Hepatocyte (in vitro differentiated cells): ENCODE data around the gene ATG101. TPM values are rescaled to one million over a fixed set of nuclear protein-coding genes. Genes with fewer than 3 reads are reported as not detected.

Experiments used
- DNase-seq: peaks from one replicate; pipeline ENCODE4 v3.0.0-alpha.2; 2016; ENCODE audit warnings: low spot score
- H2AFZ ChIP-seq: fragments of 200-600 bp; sonication (generic); 2 replicates; pipeline ENCODE4 v1.6.0; 2016; ENCODE audit warnings: antibody characterized with exemption, mild to moderate bottlenecking
- H3K27ac ChIP-seq: fragments of 200-600 bp; sonication (generic); 2 replicates; pipeline ENCODE4 v1.5.1; 2016; ENCODE audit warnings: mild to moderate bottlenecking
- H3K27me3 ChIP-seq: fragments of 200-600 bp; sonication (generic); 2 replicates; pipeline ENCODE4 v1.6.1; 2016
- H3K36me3 ChIP-seq: fragments of 200-600 bp; sonication (generic); replicated peaks from 2 replicates; pipeline ENCODE4 v1.5.1; 2016; ENCODE audit warnings: low read depth; ENCODE audit not compliant: insufficient read depth
- H3K4me1 ChIP-seq: fragments of 200-600 bp; sonication (generic); 2 replicates; pipeline ENCODE4 v1.5.1; 2016; ENCODE audit warnings: mild to moderate bottlenecking, moderate library complexity; ENCODE audit not compliant: insufficient read depth
- H3K4me2 ChIP-seq: fragments of 200-600 bp; sonication (generic); 2 replicates; pipeline ENCODE4 v1.6.0; 2016
- H3K4me3 ChIP-seq: fragments of 200-600 bp; sonication (generic); 2 replicates; pipeline ENCODE4 v1.5.1; 2016; ENCODE audit warnings: mild to moderate bottlenecking
- H3K79me2 ChIP-seq: fragments of 200-600 bp; sonication (generic); 2 replicates; pipeline ENCODE4 v1.6.0; 2017; ENCODE audit warnings: mild to moderate bottlenecking
- H3K9me2 ChIP-seq: fragments of 200-600 bp; sonication (generic); replicated peaks from 2 replicates; pipeline ENCODE4 v1.6.0; 2017; ENCODE audit warnings: mild to moderate bottlenecking; ENCODE audit not compliant: insufficient read depth
- H3K9me3 ChIP-seq: fragments of 200-600 bp; sonication (generic); 2 replicates; pipeline ENCODE4 v1.5.1; 2016; ENCODE audit warnings: low read depth, mild to moderate bottlenecking
- H4K20me1 ChIP-seq: fragments of 200-600 bp; sonication (generic); 2 replicates; pipeline ENCODE4 v1.6.0; 2016; ENCODE audit warnings: mild to moderate bottlenecking; ENCODE audit not compliant: insufficient read depth, poor library complexity, severe bottlenecking
- EZH2 ChIP-seq: fragments of 200-600 bp; sonication (generic); IDR thresholded peaks from 2 replicates; pipeline ENCODE4 v1.6.1; 2016; ENCODE audit warnings: antibody characterized with exemption, mild to moderate bottlenecking, borderline replicate concordance
- EZH2phosphoT487 ChIP-seq: fragments of 200-600 bp; sonication (generic); IDR thresholded peaks from one replicate; pipeline ENCODE4 v1.6.1; 2018; ENCODE audit warnings: antibody characterized with exemption, mild to moderate bottlenecking, low read depth, moderate library complexity; ENCODE audit not compliant: unreplicated experiment, severe bottlenecking
- WGBS: methylation state at CpG from one replicate; pipeline ENCODE4 v1.1.6; 2016; ENCODE audit warnings: low lambda C conversion rate; ENCODE audit errors: missing lambda C conversion rate; 5-methylcytosine and 5-hydroxymethylcytosine counted together
- polyA plus RNA-seq: library from polyadenylated mRNA; unstranded; fragments of >200 nt; fragmentation: Nextera tagmentation; extraction: Ambion mirVana; gene quantifications from 2 replicates; pipeline ENCODE4 v1.2.1, GENCODE V29; 2016
- total RNA-seq: library from RNA; depleted of rRNA; stranded (reverse); fragments of >200 nt; gene quantifications from 2 replicates; pipeline ENCODE4 v1.2.3, GENCODE V29; 2014
- TF ChIP-seq, protein P1 (sequence below): fragments of 200-600 bp; sonication (generic); IDR thresholded peaks from 2 replicates; pipeline ENCODE4 v1.5.1; 2016; ENCODE audit warnings: antibody characterized with exemption, mild to moderate bottlenecking; ENCODE audit not compliant: poor library complexity

ATG101 gene
- total and polyA plus RNA-seq, 2 experiments from 2014 or later: 57.7 to 61.6 TPM

DNA sequence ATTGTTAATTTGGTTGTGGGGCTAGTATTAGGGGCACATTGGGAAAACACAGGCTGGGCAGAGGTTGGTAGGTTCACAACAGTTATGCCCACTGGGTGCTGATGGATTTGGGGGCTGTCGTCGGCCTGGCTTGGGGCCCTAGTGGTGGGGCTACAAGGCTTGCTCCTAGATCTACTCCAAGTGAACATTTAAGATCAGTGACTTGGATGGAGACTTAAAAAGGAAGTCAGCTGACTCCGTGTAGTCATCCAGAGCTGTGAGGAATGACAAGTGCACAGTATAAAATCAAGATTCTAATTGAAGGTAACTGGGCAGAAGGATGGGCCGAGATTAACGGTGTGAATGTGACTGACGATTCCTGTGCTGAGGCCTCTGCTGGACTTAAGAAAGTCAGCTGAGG is 31.3 kb upstream of the ATG101 start:
- Histone ChIP-seq H3K27me3 (peaks cover 4% of the 10 kb centered on the region), H3K4me1 (peaks cover 3% of the 10 kb centered on the region), H4K20me1 (peaks cover 2% of the 10 kb centered on the region), H2AFZ (no peak overlapping the region), H3K36me3 (no peaks in the 10 kb centered on the region), H3K4me3 (no peak overlapping the region), H3K27ac (no peak overlapping the region), H3K9me3 (no peaks in the 10 kb centered on the region), H3K9me2 (no peaks in the 10 kb centered on the region), H3K4me2 (peak overlapping the region; percentile 88), H3K79me2 (peaks cover 10% of the 10 kb centered on the region)
- no peak for TF ChIP-seq EZH2
- TF ChIP-seq EZH2phosphoT487: no peak
- TF ChIP-seq, protein P1, sequence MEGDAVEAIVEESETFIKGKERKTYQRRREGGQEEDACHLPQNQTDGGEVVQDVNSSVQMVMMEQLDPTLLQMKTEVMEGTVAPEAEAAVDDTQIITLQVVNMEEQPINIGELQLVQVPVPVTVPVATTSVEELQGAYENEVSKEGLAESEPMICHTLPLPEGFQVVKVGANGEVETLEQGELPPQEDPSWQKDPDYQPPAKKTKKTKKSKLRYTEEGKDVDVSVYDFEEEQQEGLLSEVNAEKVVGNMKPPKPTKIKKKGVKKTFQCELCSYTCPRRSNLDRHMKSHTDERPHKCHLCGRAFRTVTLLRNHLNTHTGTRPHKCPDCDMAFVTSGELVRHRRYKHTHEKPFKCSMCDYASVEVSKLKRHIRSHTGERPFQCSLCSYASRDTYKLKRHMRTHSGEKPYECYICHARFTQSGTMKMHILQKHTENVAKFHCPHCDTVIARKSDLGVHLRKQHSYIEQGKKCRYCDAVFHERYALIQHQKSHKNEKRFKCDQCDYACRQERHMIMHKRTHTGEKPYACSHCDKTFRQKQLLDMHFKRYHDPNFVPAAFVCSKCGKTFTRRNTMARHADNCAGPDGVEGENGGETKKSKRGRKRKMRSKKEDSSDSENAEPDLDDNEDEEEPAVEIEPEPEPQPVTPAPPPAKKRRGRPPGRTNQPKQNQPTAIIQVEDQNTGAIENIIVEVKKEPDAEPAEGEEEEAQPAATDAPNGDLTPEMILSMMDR: no peak
- DNase-seq: no peak
- WGBS: 91% methylated on average over 6 of the region's 6 CpGs

DNA sequence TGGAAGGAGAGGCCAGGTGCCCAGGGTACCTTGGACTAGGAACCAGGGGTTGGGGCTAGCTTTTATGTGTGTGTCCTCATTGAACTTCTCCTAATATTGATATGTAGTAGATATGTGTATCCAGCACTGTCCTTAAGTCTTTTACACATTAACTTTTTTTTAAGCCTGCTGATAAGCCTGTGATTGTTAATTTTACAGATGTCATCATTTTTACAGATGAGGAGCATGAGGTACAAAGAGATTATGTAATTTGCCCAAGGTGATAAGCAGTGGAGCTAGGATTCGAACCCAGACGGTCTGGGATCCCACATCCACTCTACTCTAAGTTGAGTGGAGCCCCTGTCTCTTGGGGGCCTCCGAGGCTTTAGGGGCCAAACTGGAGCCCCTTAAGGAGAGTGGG is 28.7 kb upstream of the ATG101 start:
- Histone ChIP-seq H2AFZ (no peak overlapping the region), H3K27ac (no peak overlapping the region), H3K4me2 (no peak overlapping the region), H3K79me2 (peaks cover 10% of the 10 kb centered on the region), H3K4me1 (no peaks in the 10 kb centered on the region), H3K9me2 (no peaks in the 10 kb centered on the region), H4K20me1 (peaks cover 2% of the 10 kb centered on the region), H3K4me3 (no peak overlapping the region), H3K9me3 (no peaks in the 10 kb centered on the region), H3K36me3 (no peaks in the 10 kb centered on the region), H3K27me3 (no peaks in the 10 kb centered on the region)
- DNase-seq: no peak
- TF ChIP-seq EZH2 (no peak), EZH2phosphoT487 (no peak)
- TF ChIP-seq, protein P1: no peak
- WGBS: 84% methylated on average over 3 of the region's 3 CpGs

DNA sequence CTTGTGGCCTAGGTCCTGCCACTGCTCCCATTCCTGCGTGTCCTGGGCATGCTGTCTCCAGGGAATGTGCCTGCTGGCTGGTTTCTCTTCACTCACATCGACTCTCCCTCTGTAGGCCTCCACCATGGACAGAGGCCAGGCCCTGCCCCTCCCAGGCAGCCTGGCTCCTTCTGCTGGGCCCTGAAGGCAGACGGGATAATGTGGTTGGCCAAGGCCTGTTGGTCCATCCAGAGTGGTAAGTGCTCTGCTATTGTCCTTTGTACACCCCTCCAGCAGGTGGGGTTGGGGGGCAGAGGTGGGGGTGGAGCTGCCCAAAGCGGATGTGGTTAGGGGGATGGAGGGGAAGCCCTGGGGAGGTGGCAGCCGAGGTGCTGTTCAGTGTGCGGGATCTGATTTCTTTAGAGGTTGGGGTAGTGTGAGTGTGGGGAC is 28.1 kb upstream of the ATG101 start:
- peaks cover 10% of the 10 kb centered on the region for H3K79me2 ChIP-seq
- no peak overlapping the region for H3K27ac ChIP-seq
- no peak for TF ChIP-seq EZH2
- no peak for TF ChIP-seq EZH2phosphoT487
- TF ChIP-seq, protein P1: no peak
- peak; percentile 60 for DNase-seq
- no peaks in the 10 kb centered on the region for H3K36me3 ChIP-seq
- peaks cover 2% of the 10 kb centered on the region for H4K20me1 ChIP-seq
- 52% methylated on average over 3 of the region's 6 CpGs for WGBS
- no peak overlapping the region for H3K4me3 ChIP-seq
- H3K9me3 ChIP-seq: no peaks in the 10 kb centered on the region
- no peaks in the 10 kb centered on the region for H3K4me1 ChIP-seq
- no peak overlapping the region for H3K4me2 ChIP-seq
- H3K9me2 ChIP-seq: no peaks in the 10 kb centered on the region
- H3K27me3 ChIP-seq: no peaks in the 10 kb centered on the region
- no peak overlapping the region for H2AFZ ChIP-seq
